PFSK-1 (cell line): ENCODE results near the gene GPR176.

ENCODE experiments used
- FOXP2 ChIP-seq: optimal IDR thresholded peaks from 2 replicates; pipeline ENCODE3; 2011; ENCODE audit warnings: borderline replicate concordance, control low read depth, inconsistent platforms; ENCODE audit not compliant: insufficient read depth; ENCODE audit errors: extremely low read length, extremely low read depth
- POLR2AphosphoS5 ChIP-seq: IDR thresholded peaks from 2 replicates; pipeline ENCODE4 v1.6.1; 2012; ENCODE audit warnings: low read depth, mild to moderate bottlenecking, control low read depth, low read length, moderate library complexity
- SIN3A ChIP-seq: IDR thresholded peaks from 2 replicates; pipeline ENCODE4 v1.6.1; 2012; ENCODE audit warnings: mild to moderate bottlenecking, low read length, moderate library complexity, borderline replicate concordance; ENCODE audit not compliant: insufficient read depth
- TAF1 ChIP-seq: IDR thresholded peaks from 2 replicates; pipeline ENCODE4 v1.6.1; 2012; ENCODE audit warnings: low read length, control low read depth, borderline replicate concordance; ENCODE audit not compliant: insufficient read depth
- TF ChIP-seq, protein P1 (sequence below), 2 experiments: IDR thresholded peaks; 2 replicates each; pipeline versions ENCODE4 v1.6.1 to v1.8.0; 2011 to 2012; ENCODE audit warnings: low read depth in 2 of 2, low read length in 2 of 2, control low read depth in 1 of 2, inconsistent platforms in 1 of 2, mild to moderate bottlenecking in 1 of 2, moderate library complexity in 1 of 2; ENCODE audit not compliant: insufficient read depth in 1 of 2

GPR176 gene

DNA sequence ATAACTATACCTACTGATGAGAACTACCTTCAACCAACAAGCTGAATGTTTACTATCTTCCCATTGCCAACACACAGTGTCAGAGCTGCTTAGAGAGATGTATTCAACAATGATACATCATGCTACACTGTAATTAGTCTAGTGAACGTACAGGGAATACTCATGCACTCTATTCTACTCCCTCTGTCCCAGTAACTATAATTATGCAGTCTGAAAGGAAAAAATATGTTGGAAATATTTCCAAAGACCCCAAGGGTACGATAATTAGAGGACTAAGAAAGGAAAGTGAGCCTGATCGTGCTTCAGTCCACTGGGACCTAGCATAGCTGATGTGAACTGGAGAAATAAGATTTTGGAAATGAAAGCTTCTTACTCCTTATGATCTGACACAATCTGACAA, 100.5 kb downstream of the GPR176 start:
- TF ChIP-seq TAF1 (no peak), SIN3A (no peak), FOXP2 (no peak), POLR2AphosphoS5 (no peak)
- TF ChIP-seq, protein P1, sequence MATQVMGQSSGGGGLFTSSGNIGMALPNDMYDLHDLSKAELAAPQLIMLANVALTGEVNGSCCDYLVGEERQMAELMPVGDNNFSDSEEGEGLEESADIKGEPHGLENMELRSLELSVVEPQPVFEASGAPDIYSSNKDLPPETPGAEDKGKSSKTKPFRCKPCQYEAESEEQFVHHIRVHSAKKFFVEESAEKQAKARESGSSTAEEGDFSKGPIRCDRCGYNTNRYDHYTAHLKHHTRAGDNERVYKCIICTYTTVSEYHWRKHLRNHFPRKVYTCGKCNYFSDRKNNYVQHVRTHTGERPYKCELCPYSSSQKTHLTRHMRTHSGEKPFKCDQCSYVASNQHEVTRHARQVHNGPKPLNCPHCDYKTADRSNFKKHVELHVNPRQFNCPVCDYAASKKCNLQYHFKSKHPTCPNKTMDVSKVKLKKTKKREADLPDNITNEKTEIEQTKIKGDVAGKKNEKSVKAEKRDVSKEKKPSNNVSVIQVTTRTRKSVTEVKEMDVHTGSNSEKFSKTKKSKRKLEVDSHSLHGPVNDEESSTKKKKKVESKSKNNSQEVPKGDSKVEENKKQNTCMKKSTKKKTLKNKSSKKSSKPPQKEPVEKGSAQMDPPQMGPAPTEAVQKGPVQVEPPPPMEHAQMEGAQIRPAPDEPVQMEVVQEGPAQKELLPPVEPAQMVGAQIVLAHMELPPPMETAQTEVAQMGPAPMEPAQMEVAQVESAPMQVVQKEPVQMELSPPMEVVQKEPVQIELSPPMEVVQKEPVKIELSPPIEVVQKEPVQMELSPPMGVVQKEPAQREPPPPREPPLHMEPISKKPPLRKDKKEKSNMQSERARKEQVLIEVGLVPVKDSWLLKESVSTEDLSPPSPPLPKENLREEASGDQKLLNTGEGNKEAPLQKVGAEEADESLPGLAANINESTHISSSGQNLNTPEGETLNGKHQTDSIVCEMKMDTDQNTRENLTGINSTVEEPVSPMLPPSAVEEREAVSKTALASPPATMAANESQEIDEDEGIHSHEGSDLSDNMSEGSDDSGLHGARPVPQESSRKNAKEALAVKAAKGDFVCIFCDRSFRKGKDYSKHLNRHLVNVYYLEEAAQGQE (IDR thresholded peaks at IDR 0.05; ENCODE audit: insufficient read depth in 1 of 2, low read depth in 2 of 2, low read length in 2 of 2) = no peak

DNA sequence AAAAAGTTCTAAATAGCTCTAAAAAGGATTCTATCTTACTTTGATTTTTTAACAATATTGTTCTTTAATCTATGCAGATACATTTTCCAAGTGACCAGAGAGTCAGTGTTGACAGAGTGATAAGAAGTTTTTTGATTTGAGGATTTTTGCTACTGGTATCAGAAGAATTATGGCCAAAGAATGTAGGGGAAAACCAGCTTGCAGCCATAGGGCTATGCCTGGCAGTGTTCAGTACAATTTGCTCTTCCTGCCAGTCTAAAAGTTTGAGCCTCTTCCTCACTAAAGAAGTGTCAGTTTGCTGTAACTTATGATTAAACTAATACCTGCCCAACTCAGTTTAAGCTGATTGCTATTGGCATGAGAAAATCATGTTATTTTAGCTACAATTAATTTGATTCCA, 102.2 kb downstream of the GPR176 start:
- TF ChIP-seq TAF1 (no peak), FOXP2 (no peak), SIN3A (no peak), POLR2AphosphoS5 (no peak)
- TF ChIP-seq, protein P1 (IDR thresholded peaks at IDR 0.05; ENCODE audit: insufficient read depth in 1 of 2, low read depth in 2 of 2, low read length in 2 of 2) = no peak

DNA sequence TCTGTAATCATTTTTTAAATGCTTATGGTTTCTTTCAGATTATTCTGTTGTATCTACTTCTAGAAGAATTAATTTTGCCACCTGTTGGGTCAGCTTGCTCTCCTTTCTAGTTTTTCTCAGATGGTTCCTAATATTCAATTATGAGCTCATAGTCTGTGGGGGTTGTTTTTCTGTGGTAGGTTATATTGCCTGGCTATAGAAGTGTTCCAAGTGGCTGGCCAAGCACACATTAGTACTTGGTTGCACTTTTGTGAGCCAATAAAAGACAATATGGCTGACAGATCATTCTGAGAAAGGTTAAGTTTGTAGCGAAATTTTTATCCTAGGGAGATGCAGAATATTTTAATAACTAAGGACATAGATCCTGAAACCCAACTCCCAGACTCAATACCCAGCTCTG, 105.6 kb downstream of the GPR176 start:
- no peak for TF ChIP-seq FOXP2
- no peak for TF ChIP-seq SIN3A
- TF ChIP-seq POLR2AphosphoS5 = no peak
- TF ChIP-seq TAF1 = no peak
- TF ChIP-seq, protein P1 (IDR thresholded peaks at IDR 0.05; ENCODE audit: insufficient read depth in 1 of 2, low read depth in 2 of 2, low read length in 2 of 2) = no peak

DNA sequence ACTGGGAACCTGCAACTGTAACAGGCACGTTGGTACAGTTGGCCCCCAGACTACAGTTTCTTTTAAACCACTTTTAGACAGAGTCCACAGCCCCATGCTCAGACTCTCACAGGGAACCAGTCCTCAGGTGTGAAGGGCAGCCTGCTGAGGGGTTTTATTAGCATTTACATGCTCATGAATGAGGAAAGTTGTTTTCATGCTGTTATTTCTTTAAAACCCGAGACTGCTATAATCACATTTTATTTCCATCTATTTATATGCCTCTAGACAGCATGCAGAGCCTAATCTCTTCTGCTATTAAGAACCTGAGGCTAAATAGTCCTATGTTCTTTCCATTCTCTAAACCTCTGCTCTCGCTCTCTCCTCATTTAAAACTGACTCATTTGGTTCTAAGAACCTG, 111.2 kb downstream of the GPR176 start:
- TF ChIP-seq TAF1 (no peak), FOXP2 (no peak), SIN3A (no peak), POLR2AphosphoS5 (no peak)
- TF ChIP-seq, protein P1 (IDR thresholded peaks at IDR 0.05; ENCODE audit: insufficient read depth in 1 of 2, low read depth in 2 of 2, low read length in 2 of 2) = no peak

DNA sequence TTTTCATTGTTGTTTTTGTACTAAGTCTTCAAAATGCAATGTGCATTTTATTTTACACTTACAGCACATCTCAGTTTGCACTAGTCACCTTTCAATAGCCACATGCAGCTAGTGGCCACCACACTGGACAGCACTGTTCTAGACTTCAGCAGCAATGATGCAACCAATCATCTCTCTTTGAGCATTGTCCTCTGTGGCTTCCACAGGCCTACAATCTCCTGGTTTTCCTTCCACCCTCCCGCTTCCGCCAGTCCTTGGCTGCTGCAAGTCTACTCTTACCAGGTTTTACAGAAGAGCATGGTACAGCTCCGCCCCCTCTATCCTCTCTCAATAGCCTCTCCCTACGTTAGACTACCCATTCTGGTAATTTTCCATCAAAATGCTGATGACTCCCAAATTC, 112.3 kb downstream of the GPR176 start:
- TF ChIP-seq FOXP2 (no peak), TAF1 (no peak), SIN3A (no peak), POLR2AphosphoS5 (no peak)
